GM21619 (cell line): ENCODE measurements around the gene TMEM43.

Source experiments
- ATAC-seq: cut with Tn5 transposase; IDR thresholded peaks from one replicate; pipeline ENCODE4 v1.9.1; 2021; ENCODE audit not compliant: unreplicated experiment

The TMEM43 gene

GRCh38 chr3:14137445-14137844 lies 12.6 kb downstream of the TMEM43 start:
- ATAC-seq, result no peak

- ATAC-seq, result no peak
Measured at GRCh38 chr3:14138109-14138877, 13.4 kb downstream of the TMEM43 start.

GRCh38 chr3:14138878-14139655 lies 14.2 kb downstream of the TMEM43 start:
- no peak for ATAC-seq

DNA sequence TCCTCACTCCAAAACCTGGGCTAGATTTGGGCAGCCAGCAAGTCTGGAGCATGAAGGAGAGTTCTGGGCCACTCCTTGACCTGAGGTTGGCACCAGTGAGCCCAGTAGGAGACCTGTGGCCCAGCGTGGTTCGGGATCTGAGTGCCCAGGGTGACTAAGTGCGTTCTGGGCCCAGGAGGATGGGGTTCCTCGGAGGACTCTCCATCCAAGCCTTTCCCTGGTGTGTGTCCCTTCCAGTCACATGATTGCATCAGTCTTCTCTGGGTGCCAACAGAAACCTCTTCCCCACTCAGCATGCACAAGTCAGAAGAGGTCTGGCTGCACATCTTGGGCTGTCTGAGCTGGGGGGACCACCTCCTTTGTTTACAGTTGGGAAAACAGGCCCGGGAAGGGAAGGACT lies 14.9 kb downstream of the TMEM43 start:
- no peak for ATAC-seq

GRCh38 chr3:14140668-14141067 lies 15.8 kb downstream of the TMEM43 start:
- ATAC-seq, result no peak

- ATAC-seq, result no peak
Measured at GRCh38 chr3:14141144-14141543, 16.3 kb downstream of the TMEM43 start.

GRCh38 chr3:14141602-14142341 lies 16.9 kb downstream of the TMEM43 start:
- ATAC-seq, result no peak

- no peak for ATAC-seq
Measured at GRCh38 chr3:14142567-14143270, 17.9 kb downstream of the TMEM43 start.

GRCh38 chr3:14143271-14144225 lies 18.7 kb downstream of the TMEM43 start:
- no peak for ATAC-seq

- ATAC-seq, result peak; percentile 97
Measured at GRCh38 chr3:14144423-14145075, 19.7 kb downstream of the TMEM43 start.

GRCh38 chr3:14145236-14145635 lies 20.4 kb downstream of the TMEM43 start:
- no peak for ATAC-seq

DNA sequence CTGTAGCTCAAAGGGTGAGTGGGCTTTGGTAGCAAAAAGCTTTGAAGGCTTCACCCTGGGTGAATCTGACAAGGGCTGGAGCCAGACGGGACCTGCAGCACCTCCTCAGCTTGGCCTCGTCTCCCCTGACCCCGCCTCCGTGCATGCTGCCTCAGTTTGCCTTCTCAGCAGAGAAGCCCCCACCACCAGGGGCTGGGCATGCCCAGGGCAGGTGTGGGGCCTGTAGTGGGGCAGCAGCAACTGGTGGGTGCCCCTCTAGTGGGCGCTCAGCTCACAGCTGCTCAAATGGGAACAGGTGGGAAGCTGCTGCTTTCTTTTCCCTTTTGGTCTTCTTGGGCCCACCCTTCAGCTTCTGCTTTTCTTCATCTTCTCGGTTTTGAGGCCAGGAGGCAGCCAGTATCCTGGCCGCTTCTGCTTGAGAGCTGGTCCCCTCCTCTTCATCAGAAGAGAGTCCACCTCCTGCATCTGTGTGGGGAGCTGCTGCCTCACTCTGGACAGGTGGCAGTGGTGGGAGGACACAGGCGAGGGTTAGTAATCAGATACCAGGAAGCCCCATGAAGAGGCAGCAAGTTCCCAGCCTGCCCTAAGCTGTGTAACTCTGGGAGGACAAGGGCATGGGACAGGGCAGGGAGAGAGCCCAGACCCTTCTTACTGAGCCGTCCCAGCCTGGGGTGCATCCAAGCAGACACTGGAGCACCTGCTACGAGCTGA lies 21.0 kb downstream of the TMEM43 start:
- no peak for ATAC-seq

DNA sequence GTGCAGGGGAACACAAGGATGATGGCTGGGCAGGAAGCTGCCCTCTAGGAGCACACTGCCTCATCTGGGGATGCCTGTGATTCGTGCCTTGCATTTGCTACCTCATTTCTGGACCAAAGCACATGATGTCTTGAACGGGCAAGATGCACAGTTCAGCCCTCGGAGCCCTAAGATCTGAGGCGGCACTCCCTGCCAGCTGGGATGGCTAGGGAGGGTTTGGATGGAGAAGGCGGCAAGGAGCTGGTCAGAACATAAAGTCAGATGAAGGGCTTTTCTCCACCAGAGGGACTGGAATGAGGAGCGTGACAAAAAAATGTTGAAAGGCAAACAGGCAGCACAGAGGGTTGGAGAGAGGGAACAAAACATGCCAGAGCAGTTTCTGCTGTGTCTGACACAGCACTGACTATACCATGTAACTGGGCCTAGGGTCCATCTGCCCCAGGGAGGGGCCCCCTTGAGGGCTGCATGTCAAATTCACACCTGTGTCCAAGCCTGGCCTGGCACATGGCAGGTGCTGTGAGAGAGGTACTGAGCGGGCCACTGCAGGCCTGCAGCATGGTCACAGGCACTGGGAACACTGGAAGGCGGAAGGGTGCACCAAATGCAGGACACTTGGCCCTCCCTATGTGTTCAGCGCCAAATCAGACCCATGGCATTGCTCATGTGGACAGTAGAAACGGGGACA lies 21.7 kb downstream of the TMEM43 start:
- no peak for ATAC-seq

GRCh38 chr3:14147066-14147435 lies 22.2 kb downstream of the TMEM43 start:
- no peak for ATAC-seq

DNA sequence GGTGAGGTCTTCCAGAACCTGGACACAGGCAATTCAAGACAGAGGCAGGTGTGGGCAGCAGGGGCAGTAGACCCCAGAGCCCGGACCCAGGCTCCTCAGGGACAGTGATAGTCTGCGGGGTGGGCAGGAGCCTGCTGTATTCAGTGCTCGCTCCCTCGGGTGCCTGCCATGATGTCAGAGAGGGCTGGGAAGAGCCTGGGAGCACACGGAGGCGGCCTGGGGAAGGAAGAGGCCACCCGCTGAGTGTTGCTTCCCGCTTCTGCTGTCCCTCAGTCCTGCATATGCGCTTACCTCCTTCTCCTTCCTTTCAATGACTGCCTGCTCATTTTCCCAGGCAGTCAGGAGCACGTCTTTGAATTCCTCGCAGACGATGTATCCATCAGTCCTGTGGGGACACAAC lies 22.8 kb downstream of the TMEM43 start:
- ATAC-seq, result no peak

GRCh38 chr3:14148041-14148985 lies 23.5 kb downstream of the TMEM43 start:
- no peak for ATAC-seq

DNA sequence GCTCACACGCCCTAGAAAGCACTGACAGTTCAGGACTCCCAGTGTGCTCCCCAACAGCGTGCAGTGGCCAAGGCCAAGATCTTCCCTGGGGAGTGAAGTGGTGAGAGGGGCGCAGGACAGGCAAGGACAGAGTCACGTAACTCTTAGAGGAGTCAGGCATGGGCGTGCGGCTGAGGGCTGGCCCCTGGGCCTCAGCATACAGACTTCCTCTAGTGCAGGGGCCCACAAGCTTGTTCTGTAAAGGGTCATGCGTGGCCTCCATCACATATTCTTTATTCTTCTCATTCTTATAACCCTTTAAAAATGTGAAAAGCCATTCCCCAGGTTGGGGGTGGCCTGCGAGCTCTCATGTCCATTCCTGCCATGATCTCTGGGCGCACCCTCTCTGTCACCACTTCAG lies 25.2 kb downstream of the TMEM43 start:
- ATAC-seq, result no peak
